ENCODE data around the gene SLC49A4.

SLC49A4 gene

GRCh38 chr3:122930063-122930997 is 135.5 kb downstream of the SLC49A4 start:
- no peak for DNase-seq (ENCODE audit: low spot score)

Data from AG08396 (cell line).